ENCODE measurements around the gene SPATA13.

SPATA13 gene

GRCh38 chr13:24161980-24162525, 1.5 kb downstream of the SPATA13 start:
- TF ChIP-seq, protein P1, sequence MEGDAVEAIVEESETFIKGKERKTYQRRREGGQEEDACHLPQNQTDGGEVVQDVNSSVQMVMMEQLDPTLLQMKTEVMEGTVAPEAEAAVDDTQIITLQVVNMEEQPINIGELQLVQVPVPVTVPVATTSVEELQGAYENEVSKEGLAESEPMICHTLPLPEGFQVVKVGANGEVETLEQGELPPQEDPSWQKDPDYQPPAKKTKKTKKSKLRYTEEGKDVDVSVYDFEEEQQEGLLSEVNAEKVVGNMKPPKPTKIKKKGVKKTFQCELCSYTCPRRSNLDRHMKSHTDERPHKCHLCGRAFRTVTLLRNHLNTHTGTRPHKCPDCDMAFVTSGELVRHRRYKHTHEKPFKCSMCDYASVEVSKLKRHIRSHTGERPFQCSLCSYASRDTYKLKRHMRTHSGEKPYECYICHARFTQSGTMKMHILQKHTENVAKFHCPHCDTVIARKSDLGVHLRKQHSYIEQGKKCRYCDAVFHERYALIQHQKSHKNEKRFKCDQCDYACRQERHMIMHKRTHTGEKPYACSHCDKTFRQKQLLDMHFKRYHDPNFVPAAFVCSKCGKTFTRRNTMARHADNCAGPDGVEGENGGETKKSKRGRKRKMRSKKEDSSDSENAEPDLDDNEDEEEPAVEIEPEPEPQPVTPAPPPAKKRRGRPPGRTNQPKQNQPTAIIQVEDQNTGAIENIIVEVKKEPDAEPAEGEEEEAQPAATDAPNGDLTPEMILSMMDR (conservative IDR thresholded peaks at IDR 0.05): no peak
- H3K27ac ChIP-seq: peak overlapping the region; percentile 84

DNA sequence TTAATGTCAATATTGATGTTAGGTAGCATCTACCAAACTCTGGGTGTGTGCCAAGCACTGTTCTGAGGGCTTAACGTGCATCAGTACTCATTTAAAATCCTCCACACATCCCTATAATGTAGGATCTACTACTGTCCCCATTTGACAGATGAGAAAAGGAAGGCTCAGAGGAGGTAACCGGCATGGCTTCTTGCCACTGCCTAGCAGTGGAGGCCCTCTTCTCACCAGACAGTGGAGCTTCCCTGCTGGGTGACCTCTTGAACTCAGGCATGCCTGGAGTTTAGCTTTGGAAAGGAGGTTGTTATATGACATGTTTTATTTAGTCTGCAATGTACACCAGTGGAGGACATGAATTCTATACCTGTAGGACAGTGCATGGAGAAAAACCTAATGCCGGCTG, 2.1 kb downstream of the SPATA13 start:
- TF ChIP-seq, protein P1 (conservative IDR thresholded peaks at IDR 0.05): no peak

DNA sequence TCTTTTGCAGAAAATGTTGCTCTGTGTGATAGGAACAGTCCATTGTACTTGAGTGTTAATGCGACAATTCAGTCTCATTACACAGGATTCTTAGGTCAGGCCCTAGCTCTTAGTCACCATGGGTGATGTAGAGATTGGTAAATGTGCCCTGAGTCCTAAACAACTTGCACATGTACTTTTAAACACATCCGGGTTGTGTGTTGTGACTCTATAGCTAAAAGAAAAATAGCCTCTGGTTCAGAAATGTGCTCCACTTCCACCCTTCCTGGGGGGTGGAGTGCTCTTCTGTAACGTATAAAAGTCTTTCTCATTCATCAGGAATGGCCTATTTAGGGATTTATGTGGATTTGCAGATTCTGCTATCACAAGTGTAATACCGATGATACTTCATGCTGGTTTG, 5.2 kb downstream of the SPATA13 start:
- no peak overlapping the region for H3K27ac ChIP-seq
- TF ChIP-seq, protein P1 (conservative IDR thresholded peaks at IDR 0.05): no peak

More for the DNA sequence above, 2.1 kb downstream of the SPATA13 start:
- H3K27ac ChIP-seq: peak overlapping the region; percentile 84

- TF ChIP-seq, protein P1 (conservative IDR thresholded peaks at IDR 0.05): no peak
- no peak overlapping the region for H3K27ac ChIP-seq
These were observed 6.0 kb downstream of the SPATA13 start for GRCh38 chr13:24166561-24166960.

DNA sequence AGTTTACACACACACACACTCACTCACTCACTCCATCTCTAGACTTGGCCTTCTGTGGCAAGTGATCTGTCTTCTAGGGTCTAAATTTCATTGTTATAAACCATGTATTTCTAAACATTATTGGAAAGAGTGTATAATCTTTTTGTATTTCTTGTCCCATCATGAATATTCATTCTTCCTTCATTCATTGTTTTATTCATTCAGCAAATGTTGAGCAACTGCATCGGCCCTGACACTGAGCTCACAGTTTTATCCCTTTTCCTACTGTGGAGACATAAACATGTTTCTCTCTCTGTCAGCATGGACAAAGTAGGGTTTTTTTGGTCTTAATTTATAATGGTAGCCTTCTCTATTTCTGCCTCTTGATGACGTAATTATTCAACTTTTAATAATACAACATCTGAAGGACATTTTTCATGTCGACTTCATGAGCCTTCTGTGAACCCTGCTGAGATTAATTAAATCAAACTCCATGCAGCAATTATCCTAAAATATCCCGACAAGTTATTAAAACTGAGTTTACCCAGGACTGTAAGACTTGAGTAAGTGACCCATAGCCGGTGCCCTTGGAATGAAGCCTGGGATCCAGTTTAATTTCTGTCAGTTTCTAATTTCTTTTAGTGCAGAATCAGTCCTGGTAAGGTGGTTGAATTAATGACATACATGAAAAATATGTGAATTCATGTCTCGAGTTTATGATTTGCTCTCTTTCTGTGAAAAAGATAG, 7.3 kb downstream of the SPATA13 start:
- H3K27ac ChIP-seq: no peak overlapping the region

GRCh38 chr13:24168392-24168750, 7.9 kb downstream of the SPATA13 start:
- H3K27ac ChIP-seq: no peak overlapping the region
- TF ChIP-seq, protein P1 (conservative IDR thresholded peaks at IDR 0.05): no peak

More for the DNA sequence above, 7.3 kb downstream of the SPATA13 start:
- TF ChIP-seq, protein P1 (conservative IDR thresholded peaks at IDR 0.05): no peak

DNA sequence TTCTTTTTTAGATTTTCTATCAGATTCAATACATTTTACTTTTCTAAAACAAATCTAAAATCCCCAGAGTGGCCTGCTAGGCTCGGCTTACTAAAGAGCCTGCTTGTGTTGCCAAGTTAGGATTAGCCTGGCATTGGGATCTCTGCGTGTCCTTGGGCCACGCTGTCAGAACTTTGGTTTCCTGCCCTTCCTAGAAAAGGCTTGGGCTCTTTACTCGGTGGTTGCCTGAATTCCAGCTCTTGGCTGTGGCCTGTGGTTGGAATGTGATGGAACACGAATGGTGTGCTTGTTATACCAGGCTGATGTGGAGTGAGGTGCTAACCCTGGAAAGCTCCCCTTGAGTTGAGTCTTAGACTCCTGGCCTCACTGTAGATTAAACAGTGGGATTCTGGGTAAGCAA, 8.5 kb downstream of the SPATA13 start:
- H3K27ac ChIP-seq: no peak overlapping the region
- TF ChIP-seq, protein P1 (conservative IDR thresholded peaks at IDR 0.05): no peak
